PFSK-1 (cell line): ENCODE measurements around the gene LPXN.

ENCODE experiments used
- FOXP2 ChIP-seq: optimal IDR thresholded peaks from 2 replicates; pipeline ENCODE3; 2011; ENCODE audit warnings: borderline replicate concordance, control low read depth, inconsistent platforms; ENCODE audit not compliant: insufficient read depth; ENCODE audit errors: extremely low read length, extremely low read depth
- POLR2AphosphoS5 ChIP-seq: IDR thresholded peaks from 2 replicates; pipeline ENCODE4 v1.6.1; 2012; ENCODE audit warnings: low read depth, mild to moderate bottlenecking, control low read depth, low read length, moderate library complexity
- REST ChIP-seq, 2 experiments: IDR thresholded peaks; 2 replicates each; pipeline versions ENCODE4 v1.6.1 to v1.8.0; 2011 to 2012; ENCODE audit warnings: low read depth in 2 of 2, low read length in 2 of 2, control low read depth in 1 of 2, inconsistent platforms in 1 of 2, mild to moderate bottlenecking in 1 of 2, moderate library complexity in 1 of 2; ENCODE audit not compliant: insufficient read depth in 1 of 2
- SIN3A ChIP-seq: IDR thresholded peaks from 2 replicates; pipeline ENCODE4 v1.6.1; 2012; ENCODE audit warnings: mild to moderate bottlenecking, low read length, moderate library complexity, borderline replicate concordance; ENCODE audit not compliant: insufficient read depth
- TAF1 ChIP-seq: IDR thresholded peaks from 2 replicates; pipeline ENCODE4 v1.6.1; 2012; ENCODE audit warnings: low read length, control low read depth, borderline replicate concordance; ENCODE audit not compliant: insufficient read depth

GRCh38 chr11:58578635-58579191 is 3.1 kb upstream of the LPXN start, which contains the start of gene ZFP91:
- TF ChIP-seq POLR2AphosphoS5, result no peak; the same call in none of the 2 replicates
- 0 out of 2 replicates have a peak, but pooled peaks have one; percentile 3 for TF ChIP-seq TAF1
- TF ChIP-seq REST (IDR thresholded peaks at IDR 0.05; ENCODE audit: insufficient read depth in 1 of 2, low read depth in 2 of 2, low read length in 2 of 2), result no peak
- no peak for TF ChIP-seq SIN3A
- TF ChIP-seq FOXP2, result peak; percentile 10
